Measurements from ENCODE around the gene PRDM16.
"Not testable (repeated sequence)": the region's sequence is repeated elsewhere in the genome, so short reads cannot be mapped to it uniquely, and the experiment has no call there.

The PRDM16 gene

DNA sequence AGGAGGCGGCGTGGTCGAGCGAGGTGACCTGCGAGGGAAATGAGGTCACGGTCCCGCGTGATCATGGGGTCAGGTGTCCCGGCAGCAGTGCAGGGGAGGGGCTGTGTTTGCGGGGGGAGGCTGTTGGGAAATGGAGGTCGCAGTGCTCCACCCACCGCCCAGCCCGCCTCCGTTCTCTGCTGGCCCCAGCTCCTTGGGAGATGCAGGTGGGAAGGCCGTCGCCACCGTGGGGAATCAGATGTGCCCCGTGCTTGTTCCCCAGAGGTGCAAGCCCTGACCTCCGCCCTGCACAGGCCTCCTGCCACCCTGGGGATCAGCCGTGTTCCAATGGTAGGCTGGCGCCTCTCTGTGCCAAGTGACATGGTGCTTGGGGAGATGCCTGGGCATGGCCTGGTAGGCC, 95.7 kb downstream of the PRDM16 start:
- DNase-seq: no peak
- H3K4me1 ChIP-seq (ENCODE audit: control insufficient read depth, insufficient read depth, low read length, poor library complexity, severe bottlenecking): no peaks in the 10 kb centered on the region
- no peak overlapping the region for H3K27ac ChIP-seq (ENCODE audit: insufficient read depth, low read length, poor library complexity, severe bottlenecking)
- H3K36me3 ChIP-seq (ENCODE audit: control insufficient read depth, insufficient read depth, low read length): no peaks in the 10 kb centered on the region
- H3K27me3 ChIP-seq (replicated peaks; ENCODE audit: control insufficient read depth, insufficient read depth, low read length, poor library complexity, severe bottlenecking): no peaks in the 10 kb centered on the region
- no peaks in the 10 kb centered on the region for H3K9me3 ChIP-seq (ENCODE audit: control insufficient read depth, low read length)
- no peak overlapping the region for H3K4me3 ChIP-seq (ENCODE audit: insufficient read depth, low read depth, low read length, poor library complexity, severe bottlenecking)

DNA sequence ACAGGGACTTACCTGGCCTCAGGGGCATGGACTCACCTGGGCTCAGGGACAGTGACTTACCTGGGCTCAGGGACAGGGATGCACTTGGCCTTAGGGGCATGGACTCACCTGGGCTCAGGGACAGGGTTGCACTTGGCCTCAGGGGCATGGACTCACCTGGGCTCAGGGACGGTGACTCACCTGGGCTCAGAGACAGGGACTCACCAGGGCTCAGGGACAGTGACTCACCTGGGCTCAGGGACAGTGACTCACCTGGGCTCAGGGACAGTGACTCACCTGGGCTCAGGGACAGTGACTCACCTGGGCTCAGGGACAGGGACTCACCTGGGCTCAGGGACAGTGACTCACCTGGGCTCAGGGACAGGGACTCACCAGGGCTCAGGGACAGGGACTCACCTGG, 96.2 kb downstream of the PRDM16 start:
- not testable (repeated sequence) for H3K4me3 ChIP-seq (ENCODE audit: insufficient read depth, low read depth, low read length, poor library complexity, severe bottlenecking); H3K4me1 ChIP-seq (ENCODE audit: control insufficient read depth, insufficient read depth, low read length, poor library complexity, severe bottlenecking); H3K9me3 ChIP-seq (ENCODE audit: control insufficient read depth, low read length); H3K27me3 ChIP-seq (replicated peaks; ENCODE audit: control insufficient read depth, insufficient read depth, low read length, poor library complexity, severe bottlenecking); H3K27ac ChIP-seq (ENCODE audit: insufficient read depth, low read length, poor library complexity, severe bottlenecking); H3K36me3 ChIP-seq (ENCODE audit: control insufficient read depth, insufficient read depth, low read length); DNase-seq

DNA sequence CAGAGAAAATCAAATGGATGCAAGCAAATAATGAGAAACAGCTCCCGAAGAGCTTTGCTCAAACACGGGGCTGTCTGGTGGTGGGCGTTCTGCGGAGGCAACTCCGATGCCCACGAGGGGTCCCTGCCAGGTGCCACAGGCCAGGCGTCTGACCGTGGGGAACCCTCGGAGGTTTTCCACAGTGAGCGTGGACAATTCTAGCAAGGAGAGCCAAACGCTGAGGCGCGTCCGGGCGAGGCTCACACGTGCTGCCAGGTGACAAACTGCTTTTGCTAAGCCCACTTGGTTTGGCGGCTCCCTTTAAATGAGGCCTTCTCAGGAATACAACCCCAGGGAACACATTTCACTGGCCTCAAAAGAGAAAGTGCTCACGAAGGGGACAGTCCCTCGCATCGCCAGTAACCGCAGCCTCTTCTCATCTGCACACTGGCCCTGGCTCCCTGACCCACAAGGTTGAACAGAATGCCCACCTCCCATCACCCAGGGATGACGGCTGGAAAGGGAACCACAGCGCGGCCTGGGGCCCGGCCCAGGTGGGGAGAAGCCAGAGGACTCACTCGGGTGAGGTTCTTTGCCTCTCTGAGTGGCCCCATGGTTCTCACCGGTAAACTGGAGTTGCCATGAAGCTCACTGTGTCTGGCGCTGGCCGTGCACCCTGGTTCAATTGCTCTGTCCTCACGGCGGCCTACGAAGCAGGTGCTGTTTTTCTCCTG, 97.4 kb downstream of the PRDM16 start:
- Histone ChIP-seq H3K9me3 (ENCODE audit: control insufficient read depth, low read length) (no peaks in the 10 kb centered on the region), H3K4me3 (ENCODE audit: insufficient read depth, low read depth, low read length, poor library complexity, severe bottlenecking) (no peak overlapping the region), H3K27ac (ENCODE audit: insufficient read depth, low read length, poor library complexity, severe bottlenecking) (no peak overlapping the region), H3K36me3 (ENCODE audit: control insufficient read depth, insufficient read depth, low read length) (no peaks in the 10 kb centered on the region), H3K27me3 (replicated peaks; ENCODE audit: control insufficient read depth, insufficient read depth, low read length, poor library complexity, severe bottlenecking) (peaks cover 7% of the 10 kb centered on the region), H3K4me1 (ENCODE audit: control insufficient read depth, insufficient read depth, low read length, poor library complexity, severe bottlenecking) (no peaks in the 10 kb centered on the region)
- DNase-seq: no peak

DNA sequence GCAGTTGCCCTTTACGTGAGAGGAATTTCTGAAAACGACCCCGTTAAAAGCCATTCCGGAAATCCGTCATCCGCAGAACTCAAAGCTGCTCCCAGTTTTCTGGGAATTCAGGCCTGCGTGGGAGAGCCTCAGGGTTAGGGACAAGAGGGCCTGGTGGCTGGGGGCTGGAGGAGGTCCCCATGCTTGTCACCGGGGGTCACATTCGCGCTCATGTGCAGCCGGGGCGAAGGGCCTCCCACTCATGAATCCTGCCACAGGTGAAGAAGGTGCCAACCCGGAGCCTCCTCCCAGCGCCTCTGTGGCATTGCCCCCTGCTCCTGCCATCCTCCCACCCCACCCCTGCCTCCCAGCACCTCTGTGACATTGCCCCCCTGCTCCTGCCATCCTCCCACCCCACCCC, 98.3 kb downstream of the PRDM16 start:
- Histone ChIP-seq H3K27ac (ENCODE audit: insufficient read depth, low read length, poor library complexity, severe bottlenecking) (no peak overlapping the region), H3K4me1 (ENCODE audit: control insufficient read depth, insufficient read depth, low read length, poor library complexity, severe bottlenecking) (no peaks in the 10 kb centered on the region), H3K36me3 (ENCODE audit: control insufficient read depth, insufficient read depth, low read length) (no peaks in the 10 kb centered on the region), H3K27me3 (replicated peaks; ENCODE audit: control insufficient read depth, insufficient read depth, low read length, poor library complexity, severe bottlenecking) (peaks cover 7% of the 10 kb centered on the region), H3K4me3 (ENCODE audit: insufficient read depth, low read depth, low read length, poor library complexity, severe bottlenecking) (no peak overlapping the region), H3K9me3 (ENCODE audit: control insufficient read depth, low read length) (no peaks in the 10 kb centered on the region)
- no peak for DNase-seq

DNA sequence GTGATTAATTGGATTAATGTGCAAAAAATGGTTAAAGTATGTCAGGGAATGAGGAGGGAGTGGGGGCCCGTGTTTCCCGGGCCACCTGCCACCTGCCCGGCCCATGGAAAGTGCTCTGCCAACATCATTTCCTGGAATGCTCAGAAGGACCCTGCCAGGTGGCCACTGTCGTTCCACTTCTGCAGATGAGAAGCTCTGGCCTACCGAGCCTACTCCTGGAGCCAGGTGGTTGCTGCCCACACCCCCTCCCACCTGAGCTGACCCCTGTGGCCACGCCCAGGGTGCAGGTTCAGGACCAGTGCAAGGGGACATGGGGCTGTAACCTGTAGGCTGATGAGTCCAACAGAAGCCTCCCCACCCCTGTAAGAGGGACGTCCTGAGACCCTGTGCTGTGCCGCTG, 99.7 kb downstream of the PRDM16 start:
- no peaks in the 10 kb centered on the region for H3K4me1 ChIP-seq (ENCODE audit: control insufficient read depth, insufficient read depth, low read length, poor library complexity, severe bottlenecking)
- no peak for DNase-seq
- H3K36me3 ChIP-seq (ENCODE audit: control insufficient read depth, insufficient read depth, low read length): no peaks in the 10 kb centered on the region
- H3K9me3 ChIP-seq (ENCODE audit: control insufficient read depth, low read length): no peaks in the 10 kb centered on the region
- no peak overlapping the region for H3K27ac ChIP-seq (ENCODE audit: insufficient read depth, low read length, poor library complexity, severe bottlenecking)
- H3K4me3 ChIP-seq (ENCODE audit: insufficient read depth, low read depth, low read length, poor library complexity, severe bottlenecking): no peak overlapping the region
- H3K27me3 ChIP-seq (replicated peaks; ENCODE audit: control insufficient read depth, insufficient read depth, low read length, poor library complexity, severe bottlenecking): peaks cover 7% of the 10 kb centered on the region

DNA sequence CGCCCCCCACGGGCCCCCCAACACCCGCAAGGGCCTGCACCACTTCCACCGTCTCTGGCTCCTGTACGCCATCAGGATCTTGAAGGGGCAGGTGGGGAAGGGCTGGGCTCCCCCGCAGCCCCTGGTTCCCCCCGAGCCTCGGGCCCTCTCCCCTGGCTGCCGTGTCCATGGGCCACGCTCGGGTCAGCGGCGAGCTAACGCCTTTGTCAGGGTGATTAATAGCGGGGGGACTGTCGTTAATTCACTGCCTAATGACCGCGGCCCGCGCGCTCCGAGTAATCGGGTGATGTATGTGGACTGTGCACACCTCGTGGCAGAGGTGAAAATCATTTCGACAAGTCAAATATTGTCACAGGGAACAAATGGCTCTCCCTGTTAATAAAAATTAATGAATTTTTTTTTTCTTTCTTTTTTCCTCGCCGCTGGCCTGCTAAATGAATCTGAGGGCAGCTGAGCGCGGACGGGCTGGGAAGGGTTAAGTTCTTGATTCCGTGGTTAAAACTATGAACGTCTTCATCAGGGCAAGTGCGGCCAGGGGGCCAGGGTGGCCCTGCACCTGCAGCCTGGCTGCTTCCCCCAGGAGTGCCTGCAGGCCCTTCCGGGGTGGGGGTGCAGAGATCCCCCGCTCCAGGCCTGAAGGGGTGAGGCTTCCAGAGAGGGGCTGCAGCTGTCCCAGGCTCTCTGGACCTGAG, 100.8 kb downstream of the PRDM16 start:
- no peaks in the 10 kb centered on the region for H3K4me1 ChIP-seq (ENCODE audit: control insufficient read depth, insufficient read depth, low read length, poor library complexity, severe bottlenecking)
- no peak overlapping the region for H3K27ac ChIP-seq (ENCODE audit: insufficient read depth, low read length, poor library complexity, severe bottlenecking)
- peaks cover 7% of the 10 kb centered on the region for H3K27me3 ChIP-seq (replicated peaks; ENCODE audit: control insufficient read depth, insufficient read depth, low read length, poor library complexity, severe bottlenecking)
- H3K4me3 ChIP-seq (ENCODE audit: insufficient read depth, low read depth, low read length, poor library complexity, severe bottlenecking): no peak overlapping the region
- H3K9me3 ChIP-seq (ENCODE audit: control insufficient read depth, low read length): no peaks in the 10 kb centered on the region
- no peak for DNase-seq
- H3K36me3 ChIP-seq (ENCODE audit: control insufficient read depth, insufficient read depth, low read length): no peaks in the 10 kb centered on the region

DNA sequence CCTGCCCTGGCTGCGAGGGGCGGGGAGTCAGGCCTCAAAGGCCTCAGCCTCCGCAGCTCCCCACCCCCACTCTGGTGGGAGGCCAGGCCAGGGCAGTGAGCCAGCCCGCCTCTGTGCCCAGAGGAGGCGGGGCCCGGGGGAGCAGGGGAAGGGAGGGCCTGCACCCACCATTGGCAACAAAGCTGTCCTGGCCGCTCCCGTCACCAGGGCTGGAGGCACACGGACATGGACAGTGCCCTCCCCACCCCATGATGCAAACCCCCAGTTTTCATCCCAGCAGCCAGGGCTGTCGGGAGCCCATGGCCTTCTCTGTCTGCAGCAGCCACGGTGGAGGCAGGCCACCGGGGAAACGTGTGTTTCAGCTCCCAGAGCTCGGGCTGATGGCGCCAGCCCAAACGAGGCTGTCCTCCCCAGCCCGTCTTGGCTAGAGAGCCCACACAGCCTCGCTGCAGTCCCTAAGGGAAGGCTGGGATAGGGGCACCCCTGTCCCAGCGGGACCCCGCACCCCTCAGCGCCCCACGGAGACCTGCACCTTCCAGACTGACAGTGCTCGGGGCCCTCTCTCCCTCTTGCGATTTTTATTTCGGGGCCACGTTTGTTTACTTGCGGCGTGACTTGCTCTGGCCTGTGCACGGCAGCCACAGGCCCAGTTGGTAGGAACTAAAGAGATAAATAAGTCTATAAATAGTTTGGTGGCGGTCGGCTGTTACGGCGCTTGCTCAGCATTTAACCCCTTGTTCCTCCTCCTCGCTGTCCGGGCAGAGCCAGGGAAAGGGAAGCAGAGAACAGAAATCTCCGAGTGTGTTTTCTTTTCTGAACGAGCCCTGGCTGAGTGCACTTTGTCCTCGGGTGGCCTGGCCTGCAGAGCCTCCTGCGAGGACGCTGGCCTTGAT, 101.8 kb downstream of the PRDM16 start:
- Histone ChIP-seq H3K4me1 (ENCODE audit: control insufficient read depth, insufficient read depth, low read length, poor library complexity, severe bottlenecking) (no peaks in the 10 kb centered on the region), H3K36me3 (ENCODE audit: control insufficient read depth, insufficient read depth, low read length) (no peaks in the 10 kb centered on the region), H3K27me3 (replicated peaks; ENCODE audit: control insufficient read depth, insufficient read depth, low read length, poor library complexity, severe bottlenecking) (peaks cover 10% of the 10 kb centered on the region), H3K9me3 (ENCODE audit: control insufficient read depth, low read length) (no peaks in the 10 kb centered on the region), H3K27ac (ENCODE audit: insufficient read depth, low read length, poor library complexity, severe bottlenecking) (no peak overlapping the region), H3K4me3 (ENCODE audit: insufficient read depth, low read depth, low read length, poor library complexity, severe bottlenecking) (no peak overlapping the region)
- no peak for DNase-seq

DNA sequence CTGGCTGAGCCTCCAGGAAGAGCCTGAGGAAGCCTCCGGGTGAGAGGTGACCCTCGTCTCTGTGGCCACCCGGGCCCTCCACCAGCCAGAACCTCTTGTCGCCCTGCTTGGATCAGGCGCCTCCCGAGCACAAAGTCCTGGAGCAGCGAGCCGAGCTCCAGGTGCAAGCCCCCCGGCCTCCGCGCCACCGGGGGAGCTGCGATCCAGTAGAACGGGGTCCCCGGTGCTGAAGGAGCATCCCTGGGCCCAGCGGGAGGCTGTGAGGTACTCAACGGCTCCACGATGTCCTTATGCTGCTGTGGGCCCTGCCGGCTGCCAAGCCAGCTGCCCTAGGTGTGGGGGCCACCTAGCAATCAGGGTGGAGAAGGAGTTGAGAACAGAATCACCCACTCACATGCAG, 102.8 kb downstream of the PRDM16 start:
- Histone ChIP-seq H3K27me3 (replicated peaks; ENCODE audit: control insufficient read depth, insufficient read depth, low read length, poor library complexity, severe bottlenecking) (peaks cover 10% of the 10 kb centered on the region), H3K9me3 (ENCODE audit: control insufficient read depth, low read length) (no peaks in the 10 kb centered on the region), H3K36me3 (ENCODE audit: control insufficient read depth, insufficient read depth, low read length) (no peaks in the 10 kb centered on the region), H3K4me3 (ENCODE audit: insufficient read depth, low read depth, low read length, poor library complexity, severe bottlenecking) (no peak overlapping the region), H3K4me1 (ENCODE audit: control insufficient read depth, insufficient read depth, low read length, poor library complexity, severe bottlenecking) (no peaks in the 10 kb centered on the region), H3K27ac (ENCODE audit: insufficient read depth, low read length, poor library complexity, severe bottlenecking) (no peak overlapping the region)
- no peak for DNase-seq

DNA sequence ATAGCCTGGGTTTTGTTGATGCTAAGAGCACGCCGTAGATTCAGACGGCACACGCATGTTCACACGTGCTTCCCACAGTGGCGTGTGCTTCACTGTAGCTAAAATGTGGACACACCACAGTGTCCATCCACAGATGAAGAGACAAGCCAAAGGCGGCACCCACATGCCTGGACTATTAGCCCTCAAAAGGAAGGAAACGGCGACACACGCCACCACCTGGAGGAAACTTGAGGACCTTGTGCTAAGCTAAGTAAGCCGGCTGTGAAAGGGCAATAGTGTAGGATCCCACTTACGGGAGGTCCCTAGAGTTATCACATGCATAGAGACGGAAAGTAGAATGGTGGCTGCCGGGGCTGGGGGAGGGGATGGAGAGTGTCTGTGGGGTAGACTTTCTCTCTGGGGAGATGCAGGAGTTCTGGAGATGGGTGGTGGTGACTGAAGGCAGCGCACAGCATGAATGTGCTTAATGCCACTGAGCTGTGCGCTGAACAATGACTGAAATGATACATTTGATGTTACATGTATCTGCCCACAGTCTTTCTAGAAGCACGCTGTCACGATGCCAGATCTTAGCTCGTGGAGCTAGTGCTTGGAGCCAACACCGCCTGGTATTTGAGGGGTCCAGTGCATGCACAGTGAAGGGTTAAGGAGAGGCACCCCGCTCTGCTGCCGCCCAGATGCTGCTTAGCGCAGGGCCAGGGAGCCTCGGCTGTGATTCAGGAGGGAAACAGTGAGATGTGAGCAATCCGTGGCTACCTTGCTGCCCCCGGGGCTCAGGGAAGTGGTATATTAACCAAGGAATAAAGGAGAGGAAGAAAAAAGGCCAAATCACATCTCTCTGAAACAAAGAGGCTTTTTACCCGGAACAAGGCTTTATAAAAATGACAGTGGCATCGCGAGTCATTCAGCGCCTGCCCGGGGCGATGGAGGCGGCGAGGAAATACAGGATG, 103.7 kb downstream of the PRDM16 start:
- no peaks in the 10 kb centered on the region for H3K4me1 ChIP-seq (ENCODE audit: control insufficient read depth, insufficient read depth, low read length, poor library complexity, severe bottlenecking)
- H3K9me3 ChIP-seq (ENCODE audit: control insufficient read depth, low read length): no peaks in the 10 kb centered on the region
- H3K36me3 ChIP-seq (ENCODE audit: control insufficient read depth, insufficient read depth, low read length): no peaks in the 10 kb centered on the region
- H3K27me3 ChIP-seq (replicated peaks; ENCODE audit: control insufficient read depth, insufficient read depth, low read length, poor library complexity, severe bottlenecking): peaks cover 10% of the 10 kb centered on the region
- no peak overlapping the region for H3K27ac ChIP-seq (ENCODE audit: insufficient read depth, low read length, poor library complexity, severe bottlenecking)
- H3K4me3 ChIP-seq (ENCODE audit: insufficient read depth, low read depth, low read length, poor library complexity, severe bottlenecking): no peak overlapping the region
- no peak for DNase-seq

All from effector memory CD4-positive, alpha-beta T cell (primary cell).